GM19372 (cell line): ENCODE data around the gene ELOVL6.
A peak's percentile ranks its signal among the peaks of the same experiment; 100 is the strongest.

Source experiments
- ATAC-seq: cut with Tn5 transposase; IDR thresholded peaks from one replicate; pipeline ENCODE4 v1.9.1; 2021; ENCODE audit warnings: mild to moderate bottlenecking, low read depth, moderate library complexity; ENCODE audit not compliant: unreplicated experiment

ELOVL6 gene

GRCh38 chr4:110003401-110004187 is 194.8 kb downstream of the ELOVL6 start:
- no peak for ATAC-seq

GRCh38 chr4:110002326-110002725 is 196.1 kb downstream of the ELOVL6 start:
- ATAC-seq = no peak

GRCh38 chr4:109999585-109999912 is 198.9 kb downstream of the ELOVL6 start:
- ATAC-seq = no peak

GRCh38 chr4:109998867-109999584 is 199.4 kb downstream of the ELOVL6 start:
- ATAC-seq = peak; percentile 42

GRCh38 chr4:109996526-109996925 is 201.9 kb downstream of the ELOVL6 start:
- no peak for ATAC-seq
